NOMO-1 treated with DMSO at 0.1 percent for 48 hours (cell line): ENCODE data around the gene SST.
"Not testable (repeated sequence)": the region's sequence is repeated elsewhere in the genome, so short reads cannot be mapped to it uniquely, and the experiment has no call there.

Experiments used
- DNase-seq: peaks from one replicate; lab custom pipeline; 2025; ENCODE audit not compliant: unreplicated experiment; lab: John Stamatoyannopoulos, UW

The SST gene

GRCh38 chr3:187684880-187685279 is 14.7 kb upstream of the SST start:
- peak; percentile 39 for DNase-seq

GRCh38 chr3:187684444-187684843 is 14.2 kb upstream of the SST start:
- no peak for DNase-seq

GRCh38 chr3:187681756-187682155 is 11.6 kb upstream of the SST start:
- not testable (repeated sequence) for DNase-seq

GRCh38 chr3:187679638-187680396 is 9.6 kb upstream of the SST start:
- peak; percentile 64 for DNase-seq

- peak; percentile 72 for DNase-seq
Measured at GRCh38 chr3:187678726-187679268, 8.6 kb upstream of the SST start.

- DNase-seq: no peak
Measured at GRCh38 chr3:187677604-187678003, 7.4 kb upstream of the SST start.

- DNase-seq: no peak
Measured at GRCh38 chr3:187673012-187673411, 2.8 kb upstream of the SST start.

- DNase-seq: no peak
Measured at GRCh38 chr3:187667526-187667925, 2.7 kb downstream of the SST start.

GRCh38 chr3:187665764-187666402 is 4.3 kb downstream of the SST start:
- DNase-seq: no peak

- DNase-seq: no peak
Measured at GRCh38 chr3:187665010-187665409, 5.2 kb downstream of the SST start.

GRCh38 chr3:187662848-187663409 is 7.3 kb downstream of the SST start:
- peak; percentile 91 for DNase-seq

- no peak for DNase-seq
Measured at GRCh38 chr3:187661267-187661666, 8.9 kb downstream of the SST start.

GRCh38 chr3:187651282-187651681 is 18.9 kb downstream of the SST start:
- DNase-seq: no peak

GRCh38 chr3:187648177-187648576 is 22.0 kb downstream of the SST start:
- no peak for DNase-seq

GRCh38 chr3:187646906-187647660 is 23.1 kb downstream of the SST start:
- DNase-seq: no peak

GRCh38 chr3:187645379-187645778 is 24.8 kb downstream of the SST start:
- not testable (repeated sequence) for DNase-seq

- DNase-seq: no peak
Measured at GRCh38 chr3:187642861-187643260, 27.3 kb downstream of the SST start.

GRCh38 chr3:187641320-187642016 is 28.7 kb downstream of the SST start:
- no peak for DNase-seq

GRCh38 chr3:187640569-187641059 is 29.6 kb downstream of the SST start:
- DNase-seq: no peak

- DNase-seq: no peak
Measured at GRCh38 chr3:187639927-187640568, 30.1 kb downstream of the SST start.
